ENCODE results near the gene GLIPR1. TPM values are rescaled to one million over a fixed set of nuclear protein-coding genes. Genes with fewer than 3 reads are reported as not detected.

The GLIPR1 gene
- total RNA-seq (2022; extraction: Qiagen RNA extraction; ENCODE audit: low read depth), result 26.5 to 37.0 TPM (median 32.3 TPM) in 5 replicates

GRCh38 chr12:75480469-75480949, at the start of gene GLIPR1:
TSS of gene GLIPR1 (plus strand) at chr12:75480755. CDS start at chr12:75480881, 126 bp downstream.

GRCh38 chr12:75511116-75512048, 30.8 kb downstream of the GLIPR1 start, which contains the start of gene KRR1:
TSS of gene KRR1 (minus strand) at chr12:75511609. CDS start at chr12:75511597, 12 bp downstream.

Other genes starting within 250 kb of the GLIPR1 start
- 1.4 to 2.1 TPM (median 1.7 TPM) in 5 replicates for gene CAPS2, start 150.4 kb upstream of the GLIPR1 start, total RNA-seq (2022; extraction: Qiagen RNA extraction; ENCODE audit: low read depth)
- gene GLIPR1L1, start 146.1 kb upstream of the GLIPR1 start, total RNA-seq (2022; extraction: Qiagen RNA extraction; ENCODE audit: low read depth), result not detected in 5 replicates
- 0.11 to 0.14 TPM (median 0.12 TPM) in 4 of 5 replicates, not detected in the other for gene GLIPR1L2, start 89.7 kb upstream of the GLIPR1 start, total RNA-seq (2022; extraction: Qiagen RNA extraction; ENCODE audit: low read depth)
- 62.1 to 80.9 TPM (median 71.1 TPM) in 5 replicates for gene KRR1, start 30.9 kb downstream of the GLIPR1 start, total RNA-seq (2022; extraction: Qiagen RNA extraction; ENCODE audit: low read depth)